GM12872 (cell line): ENCODE data around the gene TRAF3IP1.

Experiments
- CTCF ChIP-seq: IDR thresholded peaks from 3 replicates; pipeline ENCODE4 v1.5.1; 2011; ENCODE audit warnings: low read depth, mild to moderate bottlenecking, low read length, moderate library complexity; ENCODE audit not compliant: insufficient read depth

Gene TRAF3IP1

GRCh38 chr2:238418999-238419546, 98.8 kb downstream of the TRAF3IP1 start:
- TF ChIP-seq CTCF, result no peak

GRCh38 chr2:238420442-238420841, 100.1 kb downstream of the TRAF3IP1 start:
- no peak for TF ChIP-seq CTCF

GRCh38 chr2:238420878-238421694, 100.8 kb downstream of the TRAF3IP1 start:
- TF ChIP-seq CTCF, result no peak

GRCh38 chr2:238421695-238422035, 101.3 kb downstream of the TRAF3IP1 start:
- TF ChIP-seq CTCF, result no peak

- no peak for TF ChIP-seq CTCF
Measured at GRCh38 chr2:238422285-238422684, 102.0 kb downstream of the TRAF3IP1 start.

GRCh38 chr2:238422940-238423339, 102.6 kb downstream of the TRAF3IP1 start:
- TF ChIP-seq CTCF, result no peak

GRCh38 chr2:238423561-238424312, 103.4 kb downstream of the TRAF3IP1 start:
- TF ChIP-seq CTCF, result no peak
